ENCODE data around the gene RNF169. TPM values are rescaled to one million over a fixed set of nuclear protein-coding genes. Genes with fewer than 3 reads are reported as not detected.

Gene RNF169
- total RNA-seq, 2 donors from 2014 or later: 12.4 to 13.2 TPM

- Histone ChIP-seq H3K27ac (no peak overlapping the region), H3K4me1 (no peaks in the 10 kb centered on the region), H3K9me3 (no peaks in the 10 kb centered on the region), H3K9ac (ENCODE audit: low read depth in 2 of 2, low read length in 2 of 2) (no peak overlapping the region), H3K27me3 (no peaks in the 10 kb centered on the region), H3K36me3 (no peaks in the 10 kb centered on the region), H3K4me3 (no peak overlapping the region)
- intact Hi-C loops (cut with DNase I): no loop called here
- no peak for DNase-seq
- TF ChIP-seq CTCF (IDR thresholded peaks at IDR 0.05): no peak
Observed at GRCh38 chr11:74853223-74853622, 104.6 kb downstream of the RNF169 start.

- no peak for DNase-seq
- Histone ChIP-seq H3K36me3 (no peaks in the 10 kb centered on the region), H3K27ac (no peak overlapping the region), H3K4me1 (no peaks in the 10 kb centered on the region), H3K9me3 (no peaks in the 10 kb centered on the region), H3K9ac (ENCODE audit: low read depth in 2 of 2, low read length in 2 of 2) (no peak overlapping the region), H3K4me3 (no peak overlapping the region), H3K27me3 (no peaks in the 10 kb centered on the region)
- no peak for TF ChIP-seq CTCF (IDR thresholded peaks at IDR 0.05)
- intact Hi-C loops (cut with DNase I): no loop called here
Observed at GRCh38 chr11:74860743-74861142, 112.1 kb downstream of the RNF169 start.

GRCh38 chr11:74863410-74863809, 114.8 kb downstream of the RNF169 start:
- intact Hi-C loops (cut with DNase I): no loop called here
- DNase-seq: no peak
- TF ChIP-seq CTCF (IDR thresholded peaks at IDR 0.05): no peak
- Histone ChIP-seq H3K27ac (no peak overlapping the region), H3K4me1 (no peaks in the 10 kb centered on the region), H3K27me3 (no peaks in the 10 kb centered on the region), H3K4me3 (no peak overlapping the region), H3K9ac (ENCODE audit: low read depth in 2 of 2, low read length in 2 of 2) (no peak overlapping the region), H3K9me3 (peaks cover 4% of the 10 kb centered on the region), H3K36me3 (no peaks in the 10 kb centered on the region)

- no peak for DNase-seq
- no peak for TF ChIP-seq CTCF (IDR thresholded peaks at IDR 0.05)
- intact Hi-C loops (cut with DNase I): no loop called here
- no peaks in the 10 kb centered on the region for H3K36me3 ChIP-seq
- H3K27me3 ChIP-seq: no peaks in the 10 kb centered on the region
- H3K27ac ChIP-seq: no peak overlapping the region
- no peak overlapping the region for H3K4me3 ChIP-seq
- no peaks in the 10 kb centered on the region for H3K4me1 ChIP-seq
- H3K9ac ChIP-seq (ENCODE audit: low read depth in 2 of 2, low read length in 2 of 2): no peak overlapping the region
- H3K9me3 ChIP-seq: peaks cover 12% of the 10 kb centered on the region
Observed at GRCh38 chr11:74866557-74866956, 117.9 kb downstream of the RNF169 start.

- no peak for DNase-seq
- TF ChIP-seq CTCF (IDR thresholded peaks at IDR 0.05): no peak
- peaks cover 18% of the 10 kb centered on the region for H3K9me3 ChIP-seq
- no peak overlapping the region for H3K27ac ChIP-seq
- H3K4me1 ChIP-seq: no peaks in the 10 kb centered on the region
- intact Hi-C loops (cut with DNase I): no loop called here
- H3K27me3 ChIP-seq: no peaks in the 10 kb centered on the region
- no peak overlapping the region for H3K9ac ChIP-seq (ENCODE audit: low read depth in 2 of 2, low read length in 2 of 2)
- no peak overlapping the region for H3K4me3 ChIP-seq
- H3K36me3 ChIP-seq: no peaks in the 10 kb centered on the region
Observed at GRCh38 chr11:74870485-74870884, 121.8 kb downstream of the RNF169 start.

- H3K27me3 ChIP-seq: no peaks in the 10 kb centered on the region
- H3K27ac ChIP-seq: no peak overlapping the region
- no peak for TF ChIP-seq CTCF (IDR thresholded peaks at IDR 0.05)
- H3K9me3 ChIP-seq: peaks cover 18% of the 10 kb centered on the region
- H3K4me1 ChIP-seq: no peaks in the 10 kb centered on the region
- intact Hi-C loops (cut with DNase I): no loop called here
- no peaks in the 10 kb centered on the region for H3K36me3 ChIP-seq
- H3K4me3 ChIP-seq: no peak overlapping the region
- no peak overlapping the region for H3K9ac ChIP-seq (ENCODE audit: low read depth in 2 of 2, low read length in 2 of 2)
- DNase-seq: no peak
Observed at GRCh38 chr11:74871037-74871436, 122.4 kb downstream of the RNF169 start.
